Suprapubic skin (tissue), 4 donors: Measurements from ENCODE around the gene LZTS3.

Experiments used
- EP300 ChIP-seq: sonication (generic); formaldehyde crosslinking; IDR thresholded peaks from one replicate; pipeline ENCODE4 v1.6.1; 2017; ENCODE audit warnings: antibody characterized with exemption
- POLR2AphosphoS5 ChIP-seq, 3 donors: sonication (generic); formaldehyde crosslinking; IDR thresholded peaks; one replicate each; pipeline ENCODE4 v1.6.1; 2017; ENCODE audit warnings: antibody characterized with exemption in 3 of 3
- TF ChIP-seq, protein P1 (sequence below), 2 donors: fragments of 200-600 bp in 1 of 2; fragments of 450-650 bp in 1 of 2; sonication (generic) in 1 of 2; IDR thresholded peaks; one replicate each; pipeline ENCODE4 v1.5.1; 2016 to 2019; ENCODE audit warnings: antibody characterized with exemption in 2 of 2, mild to moderate bottlenecking in 1 of 2, moderate library complexity in 1 of 2

DNA sequence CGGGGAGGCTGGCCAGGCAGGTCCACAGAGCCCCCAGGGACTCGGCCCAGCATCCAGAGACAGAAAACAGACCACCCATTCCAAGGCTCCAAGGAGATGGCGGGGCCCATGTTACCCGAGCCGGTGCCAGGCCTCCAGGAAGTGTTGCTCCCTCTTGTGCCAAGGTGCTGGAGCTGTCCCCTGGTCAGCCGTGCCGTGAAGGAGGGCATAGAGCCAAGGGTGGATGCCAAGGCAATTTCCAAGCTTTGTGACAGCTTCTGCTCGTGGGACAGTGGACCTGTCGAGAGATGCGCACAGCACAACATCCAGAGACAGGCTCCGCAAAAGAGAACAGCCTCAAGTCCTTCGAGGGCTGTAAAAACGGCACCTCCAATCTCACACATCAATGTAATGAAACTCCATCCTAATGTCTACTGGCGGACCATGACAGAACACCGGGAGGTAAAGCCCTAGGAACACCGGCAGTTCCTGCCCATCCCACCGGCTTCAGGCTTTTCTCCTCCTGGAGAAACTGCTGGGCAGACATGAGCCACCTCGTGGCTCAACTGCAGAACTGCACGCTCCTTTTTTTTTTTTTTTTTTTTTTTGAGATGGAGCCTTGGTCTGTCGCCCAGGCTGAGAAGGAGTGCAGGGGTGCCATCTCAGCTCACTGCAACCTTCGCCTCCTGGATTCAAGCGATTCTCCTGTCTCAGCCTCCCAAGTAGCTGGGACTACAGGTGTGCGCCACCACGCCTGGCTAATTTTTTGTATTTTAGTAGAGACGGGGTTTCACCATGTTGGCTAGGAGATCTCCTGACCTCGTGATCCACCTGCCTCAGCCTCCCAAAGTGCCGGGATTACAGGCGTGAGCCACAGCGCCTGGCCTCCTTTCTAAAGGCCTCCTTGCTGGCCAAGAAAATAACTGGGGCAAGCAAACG is 57.9 kb downstream of the LZTS3 start:
- TF ChIP-seq, protein P1, sequence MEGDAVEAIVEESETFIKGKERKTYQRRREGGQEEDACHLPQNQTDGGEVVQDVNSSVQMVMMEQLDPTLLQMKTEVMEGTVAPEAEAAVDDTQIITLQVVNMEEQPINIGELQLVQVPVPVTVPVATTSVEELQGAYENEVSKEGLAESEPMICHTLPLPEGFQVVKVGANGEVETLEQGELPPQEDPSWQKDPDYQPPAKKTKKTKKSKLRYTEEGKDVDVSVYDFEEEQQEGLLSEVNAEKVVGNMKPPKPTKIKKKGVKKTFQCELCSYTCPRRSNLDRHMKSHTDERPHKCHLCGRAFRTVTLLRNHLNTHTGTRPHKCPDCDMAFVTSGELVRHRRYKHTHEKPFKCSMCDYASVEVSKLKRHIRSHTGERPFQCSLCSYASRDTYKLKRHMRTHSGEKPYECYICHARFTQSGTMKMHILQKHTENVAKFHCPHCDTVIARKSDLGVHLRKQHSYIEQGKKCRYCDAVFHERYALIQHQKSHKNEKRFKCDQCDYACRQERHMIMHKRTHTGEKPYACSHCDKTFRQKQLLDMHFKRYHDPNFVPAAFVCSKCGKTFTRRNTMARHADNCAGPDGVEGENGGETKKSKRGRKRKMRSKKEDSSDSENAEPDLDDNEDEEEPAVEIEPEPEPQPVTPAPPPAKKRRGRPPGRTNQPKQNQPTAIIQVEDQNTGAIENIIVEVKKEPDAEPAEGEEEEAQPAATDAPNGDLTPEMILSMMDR (IDR thresholded peaks at IDR 0.05), result peak; percentile 53 to 65
- no peak for TF ChIP-seq POLR2AphosphoS5 (IDR thresholded peaks at IDR 0.05)
- TF ChIP-seq EP300, result no peak
